NCI-H1417 treated with DMSO at 0.1 percent for 48 hours (cell line): Measurements from ENCODE around the gene CSH1.
"Not testable (repeated sequence)": the region's sequence is repeated elsewhere in the genome, so short reads cannot be mapped to it uniquely, and the experiment has no call there.

Experiments
- DNase-seq: peaks from one replicate; lab custom pipeline; 2025; lab: John Stamatoyannopoulos, UW

The CSH1 gene

DNA sequence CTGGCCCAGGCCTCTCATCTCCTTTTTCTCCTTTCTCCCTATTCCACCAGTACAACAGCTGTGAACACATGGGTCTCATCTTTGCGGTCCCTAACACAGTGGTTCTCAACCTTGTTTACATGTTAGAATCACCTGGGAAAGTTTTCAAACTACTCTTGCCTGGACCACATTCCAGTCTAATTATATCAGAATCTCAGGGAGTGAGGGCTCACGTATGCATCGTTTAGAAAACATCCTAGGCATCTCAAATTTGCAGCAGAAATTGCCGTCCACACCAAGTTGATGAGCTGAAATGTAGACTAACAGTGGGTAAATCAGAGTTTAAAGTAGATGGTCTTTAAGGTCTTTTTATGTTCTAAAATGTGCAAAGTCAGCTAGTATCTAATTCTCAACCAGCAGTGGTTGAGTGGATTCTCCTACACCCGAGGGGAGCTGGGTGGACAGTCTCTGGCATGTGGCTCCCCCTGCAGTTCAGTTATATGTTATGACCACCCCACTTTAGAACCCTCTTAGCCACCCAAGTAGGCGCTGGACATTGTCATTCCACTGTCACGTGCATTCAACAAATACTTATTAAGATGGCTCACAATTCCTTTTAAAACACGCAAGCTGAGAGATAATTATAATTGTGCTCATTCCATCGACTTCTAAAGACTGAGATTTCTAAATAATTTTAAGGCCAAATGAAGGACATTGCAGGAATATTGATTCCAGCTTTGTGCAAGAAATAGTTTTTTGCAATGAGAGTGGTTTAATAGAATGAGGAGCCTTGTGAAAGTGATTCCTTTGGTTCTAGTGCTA, 26.7 kb downstream of the CSH1 start:
- not testable (repeated sequence) for DNase-seq

DNA sequence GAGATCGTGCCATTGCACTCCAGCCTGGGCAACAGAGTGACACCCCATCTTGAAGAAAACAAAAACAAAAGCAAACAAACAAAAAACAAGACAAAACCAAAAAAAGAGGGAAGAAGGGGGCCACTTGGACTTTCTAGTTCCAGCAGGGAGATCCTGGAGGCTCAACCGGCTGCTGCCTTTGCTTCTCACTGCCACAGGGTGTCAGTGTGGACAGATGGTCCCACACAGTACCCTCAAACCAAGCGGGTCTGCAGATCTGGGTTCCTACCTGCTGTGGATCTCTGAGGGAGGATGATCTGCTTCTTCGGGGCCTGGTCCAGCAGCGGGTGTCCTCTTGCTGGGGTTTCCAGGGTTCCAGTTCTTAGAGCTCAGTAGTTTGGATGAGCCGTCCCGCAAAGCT, 29.7 kb downstream of the CSH1 start:
- not testable (repeated sequence) for DNase-seq

DNA sequence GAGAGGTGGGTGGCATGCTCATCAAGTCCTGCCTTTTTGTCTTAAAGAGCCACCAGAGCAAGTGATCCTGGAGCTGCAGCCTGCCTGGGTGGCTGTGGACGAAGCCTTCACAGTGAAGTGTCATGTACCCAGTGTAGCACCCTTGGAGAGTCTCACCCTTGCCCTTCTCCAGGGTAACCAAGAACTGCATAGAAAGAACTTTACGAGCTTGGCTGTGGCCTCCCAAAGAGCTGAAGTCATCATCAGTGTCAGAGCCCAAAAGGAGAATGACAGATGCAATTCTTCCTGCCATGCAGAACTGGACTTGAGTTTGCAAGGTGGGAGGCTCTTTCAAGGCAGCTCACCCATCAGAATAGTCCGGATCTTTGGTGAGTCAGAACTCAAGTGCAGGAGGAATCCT, 37.1 kb downstream of the CSH1 start:
- no peak for DNase-seq

DNA sequence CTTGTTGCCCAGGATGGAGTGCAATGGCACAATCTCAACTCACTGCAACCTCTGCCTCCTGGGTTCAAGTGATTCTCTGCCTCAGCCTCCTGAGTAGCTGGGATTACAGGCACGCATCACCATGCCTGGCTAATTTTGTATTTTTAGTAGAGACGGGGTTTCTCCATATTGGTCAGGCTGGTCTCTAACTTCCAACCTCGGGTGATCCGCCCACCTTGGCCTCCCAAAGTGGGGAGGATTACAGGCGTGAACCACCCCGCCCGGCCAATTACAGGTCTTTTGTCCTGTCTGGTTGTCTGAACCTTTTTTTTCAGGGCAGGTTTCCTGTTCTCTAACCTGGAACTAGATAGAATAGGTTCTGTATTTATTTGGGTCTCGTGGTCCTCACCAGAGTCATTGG, 39.9 kb downstream of the CSH1 start:
- not testable (repeated sequence) for DNase-seq

DNA sequence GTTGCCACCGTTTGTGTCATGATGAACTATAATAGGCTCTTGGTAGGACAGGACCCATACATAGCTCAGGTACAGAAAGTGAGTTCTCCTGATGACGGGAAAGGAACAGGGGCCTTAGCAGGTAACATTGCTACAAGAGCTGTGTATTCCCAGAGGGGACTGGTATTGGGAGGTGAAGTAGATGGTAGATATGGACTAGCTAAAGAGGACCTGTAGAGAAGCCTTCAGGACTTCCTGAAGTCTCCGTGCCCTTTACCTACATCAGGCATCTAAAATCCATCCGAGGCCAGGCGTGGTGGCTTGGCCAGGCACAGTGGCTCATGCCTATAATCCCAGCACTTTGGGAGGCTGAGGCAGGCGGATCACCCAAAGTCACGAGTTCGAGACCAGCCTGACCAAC, 41.2 kb downstream of the CSH1 start:
- no peak for DNase-seq

DNA sequence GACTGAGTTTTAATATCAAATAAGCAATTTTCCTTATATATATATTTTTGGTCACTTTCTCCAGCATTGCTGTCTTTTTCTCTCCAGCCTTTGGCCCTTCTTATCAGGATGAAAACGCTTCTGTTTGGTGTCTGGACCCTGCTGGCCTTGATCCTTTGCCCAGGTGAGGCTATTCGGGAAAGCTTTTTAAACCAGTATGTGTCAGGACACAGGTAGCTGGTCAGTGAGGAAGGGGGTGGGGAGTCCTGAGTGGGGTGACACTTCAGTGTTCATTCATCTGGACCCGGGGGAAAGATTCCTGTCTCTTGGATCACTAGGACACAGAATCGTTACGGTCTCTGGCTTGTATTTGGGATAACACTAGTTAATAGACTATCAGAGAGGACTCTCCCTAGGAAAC, 41.7 kb downstream of the CSH1 start:
- DNase-seq: no peak

DNA sequence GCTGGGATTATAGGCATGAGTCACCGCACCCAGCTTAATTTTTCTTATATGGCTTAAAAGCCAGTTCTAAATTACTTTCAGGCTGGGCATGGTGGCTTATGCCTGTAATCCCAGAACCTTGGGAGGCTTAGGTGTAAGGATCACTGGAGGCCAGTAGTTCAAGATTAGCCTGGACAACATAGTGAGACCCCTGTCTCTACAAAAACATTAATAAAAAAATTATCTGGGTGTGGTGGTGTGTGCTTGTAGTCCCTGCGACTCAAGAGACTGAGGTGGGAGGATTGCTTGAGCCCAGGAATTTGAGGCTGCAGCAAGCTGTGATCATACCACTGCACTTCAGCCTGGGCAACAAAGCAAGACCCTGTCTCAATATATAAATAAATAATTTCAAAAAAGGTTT, 43.1 kb downstream of the CSH1 start:
- no peak for DNase-seq

DNA sequence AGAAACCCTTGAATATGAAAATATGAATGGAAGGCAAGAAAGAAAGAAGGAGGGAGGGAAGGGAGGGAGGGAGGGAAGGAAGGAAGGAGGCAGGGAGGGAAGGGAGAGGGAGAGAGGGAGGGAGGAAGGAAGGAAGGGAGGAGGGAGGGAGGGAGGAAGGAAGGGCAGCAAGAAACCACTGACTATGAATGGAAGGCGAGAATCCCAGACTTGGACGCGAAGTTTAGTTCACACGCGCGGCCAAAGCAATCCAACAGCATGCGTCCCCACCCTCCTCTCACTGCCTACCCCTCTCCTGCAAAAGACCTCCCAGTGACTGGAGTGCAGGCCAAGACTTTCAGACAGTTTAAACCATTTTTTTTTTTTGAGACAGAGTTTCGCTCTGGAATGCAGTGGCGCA, 46.0 kb downstream of the CSH1 start:
- DNase-seq: no peak

DNA sequence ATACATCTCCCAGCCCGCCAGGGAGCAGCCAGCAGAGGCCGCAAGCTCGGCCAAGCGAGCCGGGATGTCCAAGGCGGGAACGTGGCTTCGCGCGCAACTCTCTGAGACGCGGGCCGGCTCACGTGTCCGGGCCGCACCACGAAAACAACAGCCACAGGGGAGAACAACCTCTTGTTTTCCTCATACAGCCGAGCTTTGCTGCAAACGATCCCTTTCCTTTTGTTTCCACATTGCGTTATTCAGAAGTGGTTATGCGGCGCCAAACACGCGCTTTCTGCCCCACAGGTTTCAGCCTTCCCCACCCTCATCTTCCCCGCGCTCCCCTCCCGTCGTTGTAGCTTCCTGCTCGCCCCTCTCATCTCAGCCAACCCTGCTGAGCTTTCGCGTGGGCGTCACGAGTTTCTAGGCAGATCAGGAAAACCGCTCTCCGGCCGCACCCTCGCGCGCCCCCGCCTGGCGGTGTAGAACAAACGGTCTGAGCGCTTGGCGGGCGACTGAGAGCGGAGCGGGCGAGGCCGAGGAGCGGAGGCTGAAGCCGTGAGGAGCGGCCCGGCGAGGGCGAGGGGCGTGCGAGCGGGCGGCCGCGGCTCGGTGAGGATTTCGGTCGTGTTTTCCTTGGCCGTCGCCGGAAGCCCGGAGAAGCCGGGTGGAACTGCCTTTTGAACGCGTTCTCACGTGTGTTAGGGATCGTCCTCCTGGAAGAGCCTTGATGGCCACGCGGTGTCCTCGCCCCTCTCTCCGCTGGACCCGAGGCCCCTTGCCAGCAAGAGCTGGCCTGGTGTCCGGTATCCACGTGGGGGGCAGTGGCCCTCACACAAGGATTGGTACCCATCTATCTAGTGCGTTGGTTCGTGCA, 47.3 kb downstream of the CSH1 start:
- no peak for DNase-seq

DNA sequence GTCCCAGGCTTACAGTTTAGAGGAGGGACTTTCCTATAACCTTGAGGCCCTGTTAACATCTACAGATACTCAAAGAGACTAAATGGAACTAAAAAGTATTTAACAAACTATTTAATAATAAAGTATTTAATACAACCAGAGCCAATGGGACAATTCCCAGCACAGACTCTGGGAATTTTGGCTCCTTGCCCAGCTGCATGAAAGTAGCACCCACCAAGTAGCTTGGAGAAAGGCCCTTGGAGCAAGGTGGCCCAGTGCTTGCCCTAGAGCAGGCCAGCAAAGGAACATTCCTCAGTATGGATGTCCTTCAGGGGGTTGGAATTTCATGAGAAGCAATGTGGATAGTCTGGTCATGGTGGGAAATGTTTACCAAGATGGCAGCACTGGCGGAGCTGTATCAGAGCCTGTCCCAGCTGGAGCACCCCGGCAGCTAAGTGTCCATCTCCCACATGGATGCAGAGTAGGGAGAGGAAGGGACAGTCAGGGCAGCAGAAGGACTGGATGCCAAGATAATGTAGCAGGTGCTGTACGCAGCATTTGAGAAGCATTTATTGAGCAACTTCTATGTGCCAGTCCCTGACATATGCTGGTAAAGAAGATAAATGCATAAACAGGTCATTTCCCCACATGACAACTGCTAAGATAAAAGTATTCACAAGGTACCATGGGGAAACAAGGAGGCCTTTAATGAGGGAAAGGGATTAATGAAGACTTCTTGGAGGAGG, 48.7 kb downstream of the CSH1 start:
- DNase-seq: no peak

DNA sequence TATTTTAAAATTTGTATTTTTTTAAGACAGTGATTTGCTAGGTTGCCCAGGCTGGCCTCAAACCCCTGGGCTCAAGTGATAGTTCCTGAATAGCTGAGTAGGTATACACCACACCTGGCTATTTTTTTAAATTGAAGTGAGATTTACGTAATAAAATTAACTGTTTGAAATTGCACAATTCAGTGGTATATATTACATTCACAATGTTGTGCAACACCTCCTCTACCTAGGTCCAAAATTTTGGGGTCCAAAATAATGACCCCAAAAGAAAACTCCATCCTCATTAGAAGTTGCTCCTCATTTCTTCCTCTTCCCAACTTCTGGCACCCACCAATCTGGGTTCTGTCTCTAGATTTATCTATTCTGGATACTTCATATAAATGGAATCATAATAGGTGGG, 50.9 kb downstream of the CSH1 start:
- DNase-seq: no peak
